WTC11 (cell line): ENCODE measurements around the gene NEDD4L. TPM values are rescaled to one million over a fixed set of nuclear protein-coding genes. Genes with fewer than 3 reads are reported as not detected.

Experiments
- ATAC-seq: fragments of 200-7000 bp; cut with Tn5 transposase; 2 replicates; pipeline ENCODE4 v1.10.0; 2021; ENCODE audit warnings: mild to moderate bottlenecking, moderate library complexity
- CTCF ChIA-PET: fragments of 300-600 bp; sonication (Branson Sonifier 250); formaldehyde crosslinking; loops from one replicate; lab custom pipeline; 2021; ENCODE audit warnings: antibody characterized with exemption; lab: Charles Lee
- POLR2A ChIA-PET: fragments of 350-600 bp; sonication (Branson Sonifier 250); formaldehyde crosslinking; loops from one replicate; lab custom pipeline; 2021; ENCODE audit warnings: antibody characterized with exemption; lab: Charles Lee
- DNase-seq: peaks from one replicate; pipeline ENCODE4 v3.0.0; 2021; ENCODE audit warnings: low spot score
- H3K27ac Mint-ChIP-seq: 2 replicates; pipeline ENCODE4 v1.8.0; 2021; ENCODE audit warnings: mixed read lengths
- H3K27me3 Mint-ChIP-seq: 2 replicates; pipeline ENCODE4 v1.8.0; 2021; ENCODE audit warnings: low read depth, mild to moderate bottlenecking, moderate library complexity, mixed read lengths
- H3K36me3 Mint-ChIP-seq: 2 replicates; pipeline ENCODE4 v1.8.0; 2021; ENCODE audit warnings: mixed read lengths
- H3K4me1 Mint-ChIP-seq: 2 replicates; pipeline ENCODE4 v1.8.0; 2022; ENCODE audit warnings: mixed read lengths
- H3K4me3 Mint-ChIP-seq: 2 replicates; pipeline ENCODE4 v1.8.0; 2021; ENCODE audit warnings: mild to moderate bottlenecking, moderate library complexity, mixed read lengths
- H3K9me3 Mint-ChIP-seq: 2 replicates; pipeline ENCODE4 v1.8.0; 2021; ENCODE audit warnings: mixed read lengths
- CBFB ChIP-seq: sonication (generic); formaldehyde crosslinking; IDR thresholded peaks from 2 replicates; pipeline ENCODE4 v1.8.1; 2022; ENCODE audit warnings: mild to moderate bottlenecking, low read depth, missing genetic modification reagents
- ELF4 ChIP-seq: sonication (generic); formaldehyde crosslinking; IDR thresholded peaks from 2 replicates; pipeline ENCODE4 v1.8.1; 2022; ENCODE audit warnings: low read depth, mild to moderate bottlenecking, moderate library complexity, missing genetic modification reagents
- JAZF1 ChIP-seq: fragments of 250-450 bp; sonication (Bioruptor Pico); IDR thresholded peaks from 2 replicates; pipeline ENCODE4 v1.9.0; 2021; ENCODE audit warnings: moderate library complexity, mild to moderate bottlenecking, inconsistent platforms
- KAT7 ChIP-seq: sonication (generic); formaldehyde crosslinking; IDR thresholded peaks from 2 replicates; pipeline ENCODE4 v1.8.1; 2023; ENCODE audit warnings: missing genetic modification reagents, mild to moderate bottlenecking, borderline replicate concordance
- NFE2L1 ChIP-seq: sonication (generic); formaldehyde crosslinking; IDR thresholded peaks from 2 replicates; pipeline ENCODE4 v1.8.1; 2023; ENCODE audit warnings: missing genetic modification reagents
- PRRX2 ChIP-seq: fragments of 250-450 bp; sonication (Bioruptor Pico); IDR thresholded peaks from 2 replicates; pipeline ENCODE4 v1.8.0; 2021; ENCODE audit warnings: mild to moderate bottlenecking
- RELA ChIP-seq: sonication (generic); formaldehyde crosslinking; IDR thresholded peaks from 2 replicates; pipeline ENCODE4 v1.8.1; 2022; ENCODE audit warnings: missing genetic modification reagents, mild to moderate bottlenecking, borderline replicate concordance
- ZNF138 ChIP-seq: sonication (generic); formaldehyde crosslinking; conservative IDR thresholded peaks from 2 replicates; pipeline ENCODE4 v1.8.1; 2022; ENCODE audit warnings: mild to moderate bottlenecking, moderate library complexity, missing genetic modification reagents
- ZNF423 ChIP-seq: fragments of 250-450 bp; sonication (Bioruptor Pico); IDR thresholded peaks from 2 replicates; pipeline ENCODE4 v2.1.2; 2022; ENCODE audit warnings: mild to moderate bottlenecking, moderate library complexity
- total RNA-seq: library from RNA; stranded (reverse); gene quantifications from 3 replicates; pipeline ENCODE4 v1.2.3, GENCODE V29; 2021
- TF ChIP-seq, protein P1 (sequence below): fragments of 250-450 bp; sonication (Bioruptor Pico); IDR thresholded peaks from 2 replicates; pipeline ENCODE4 v1.9.0; 2021; ENCODE audit warnings: mild to moderate bottlenecking
- TF ChIP-seq, protein P2 (sequence below): sonication (generic); formaldehyde crosslinking; conservative IDR thresholded peaks from 2 replicates; pipeline ENCODE4 v1.8.1; 2023; ENCODE audit warnings: mild to moderate bottlenecking, low read depth, missing genetic modification reagents, moderate library complexity
- TF ChIP-seq, protein P3 (sequence below): sonication (generic); formaldehyde crosslinking; IDR thresholded peaks from 2 replicates; pipeline ENCODE4 v1.8.0; 2022; ENCODE audit warnings: mild to moderate bottlenecking, missing genetic modification reagents
- TF ChIP-seq, protein P4 (sequence below): sonication (generic); formaldehyde crosslinking; IDR thresholded peaks from 2 replicates; pipeline ENCODE4 v1.8.0; 2022; ENCODE audit warnings: mild to moderate bottlenecking, missing genetic modification reagents

The NEDD4L gene
- total RNA-seq, 1 experiment from 2014 or later = 88.0 TPM

DNA sequence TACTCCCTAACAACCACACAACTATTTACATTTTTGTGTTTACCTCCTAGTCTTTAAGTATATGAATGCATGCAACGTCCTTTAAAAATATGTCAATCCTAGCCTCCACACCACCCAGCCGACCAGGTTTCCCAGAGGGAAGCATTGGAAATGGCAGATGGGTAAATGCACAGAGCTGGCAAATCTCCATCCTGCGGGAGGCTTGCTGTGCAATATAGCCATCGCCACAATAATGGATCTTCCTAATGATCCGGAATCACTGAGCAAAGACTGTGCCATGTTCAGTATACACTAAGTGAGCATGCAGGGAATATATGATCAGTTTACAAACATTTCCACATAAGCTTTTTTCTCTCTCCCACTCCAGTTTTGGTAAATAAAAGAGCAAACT is 131.8 kb downstream of the NEDD4L start:
- Mint-ChIP-seq H3K27ac (no peak overlapping the region), H3K9me3 (no peaks in the 10 kb centered on the region), H3K4me3 (no peak overlapping the region)
- ATAC-seq = no peak
- CTCF ChIA-PET = interaction anchor here (0.9 to 3.3 kb wide), 2 partner anchors 40 to 133 kb away, joined by 3 to 15 read pairs; partner anchors contain the start of gene NEDD4L
- no peak for DNase-seq
- TF ChIP-seq, protein P1, sequence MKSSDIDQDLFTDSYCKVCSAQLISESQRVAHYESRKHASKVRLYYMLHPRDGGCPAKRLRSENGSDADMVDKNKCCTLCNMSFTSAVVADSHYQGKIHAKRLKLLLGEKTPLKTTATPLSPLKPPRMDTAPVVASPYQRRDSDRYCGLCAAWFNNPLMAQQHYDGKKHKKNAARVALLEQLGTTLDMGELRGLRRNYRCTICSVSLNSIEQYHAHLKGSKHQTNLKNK (CRISPR knock-in tag) = no peak
- TF ChIP-seq, protein P2, sequence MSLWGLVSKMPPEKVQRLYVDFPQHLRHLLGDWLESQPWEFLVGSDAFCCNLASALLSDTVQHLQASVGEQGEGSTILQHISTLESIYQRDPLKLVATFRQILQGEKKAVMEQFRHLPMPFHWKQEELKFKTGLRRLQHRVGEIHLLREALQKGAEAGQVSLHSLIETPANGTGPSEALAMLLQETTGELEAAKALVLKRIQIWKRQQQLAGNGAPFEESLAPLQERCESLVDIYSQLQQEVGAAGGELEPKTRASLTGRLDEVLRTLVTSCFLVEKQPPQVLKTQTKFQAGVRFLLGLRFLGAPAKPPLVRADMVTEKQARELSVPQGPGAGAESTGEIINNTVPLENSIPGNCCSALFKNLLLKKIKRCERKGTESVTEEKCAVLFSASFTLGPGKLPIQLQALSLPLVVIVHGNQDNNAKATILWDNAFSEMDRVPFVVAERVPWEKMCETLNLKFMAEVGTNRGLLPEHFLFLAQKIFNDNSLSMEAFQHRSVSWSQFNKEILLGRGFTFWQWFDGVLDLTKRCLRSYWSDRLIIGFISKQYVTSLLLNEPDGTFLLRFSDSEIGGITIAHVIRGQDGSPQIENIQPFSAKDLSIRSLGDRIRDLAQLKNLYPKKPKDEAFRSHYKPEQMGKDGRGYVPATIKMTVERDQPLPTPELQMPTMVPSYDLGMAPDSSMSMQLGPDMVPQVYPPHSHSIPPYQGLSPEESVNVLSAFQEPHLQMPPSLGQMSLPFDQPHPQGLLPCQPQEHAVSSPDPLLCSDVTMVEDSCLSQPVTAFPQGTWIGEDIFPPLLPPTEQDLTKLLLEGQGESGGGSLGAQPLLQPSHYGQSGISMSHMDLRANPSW (CRISPR knock-in tag) = no peak
- TF ChIP-seq ELF4 (CRISPR knock-in tag) = no peak
- TF ChIP-seq, all 79 proteins: peak for 0
- POLR2A ChIA-PET = no interaction called here
- H3K4me1 Mint-ChIP-seq = peaks cover 62% of the 10 kb centered on the region
- no peaks in the 10 kb centered on the region for H3K27me3 Mint-ChIP-seq
- no peaks in the 10 kb centered on the region for H3K36me3 Mint-ChIP-seq

DNA sequence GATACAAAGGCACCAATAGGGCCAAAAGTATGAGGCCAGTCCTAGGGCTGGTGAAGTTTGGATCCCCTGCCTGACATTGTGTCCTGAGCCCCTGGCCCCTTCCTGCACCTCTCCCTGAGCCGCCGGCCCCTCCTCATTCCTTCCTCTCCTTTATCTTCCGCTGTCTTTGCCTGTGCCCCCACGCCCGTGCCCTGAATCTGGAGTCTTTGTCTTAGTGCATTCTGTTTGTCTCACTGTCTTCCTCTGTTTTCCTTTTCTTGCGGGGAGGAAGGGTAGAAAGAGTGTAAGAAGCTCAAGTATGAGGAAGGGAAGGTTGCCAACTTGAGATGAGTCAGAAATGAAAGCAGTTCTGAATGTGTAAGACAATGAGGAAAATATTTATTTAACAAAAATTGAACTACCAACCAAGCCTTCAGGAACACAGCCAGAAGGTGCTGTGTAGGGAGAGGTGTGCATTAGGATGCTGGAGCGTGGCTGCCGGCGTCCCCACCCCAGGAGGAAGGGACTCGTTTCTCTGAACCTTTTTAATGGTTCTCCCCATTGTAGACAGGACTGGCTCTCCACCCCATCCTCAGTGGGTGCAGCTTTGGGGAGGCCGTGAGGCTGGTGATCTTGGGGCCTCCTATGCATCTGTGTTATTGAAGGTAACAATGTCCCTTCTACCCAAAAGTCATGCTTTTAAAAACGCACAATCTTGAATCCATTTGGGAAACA is 133.1 kb downstream of the NEDD4L start:
- Mint-ChIP-seq H3K9me3 (no peaks in the 10 kb centered on the region), H3K27ac (no peak overlapping the region; the same call in 1 of the 2 replicates), H3K36me3 (no peaks in the 10 kb centered on the region), H3K27me3 (no peaks in the 10 kb centered on the region)
- ChIA-PET POLR2A (no interaction called here), CTCF (interaction anchor here (1.2 to 3.3 kb wide), 2 partner anchors 41 to 134 kb away, joined by 3 to 15 read pairs; partner anchors contain the start of gene NEDD4L)
- no peak for ATAC-seq
- TF ChIP-seq, protein P1 (CRISPR knock-in tag) = no peak
- TF ChIP-seq, all 79 proteins: peak for 0
- peaks cover 66% of the 10 kb centered on the region for H3K4me1 Mint-ChIP-seq
- DNase-seq = no peak
- no peak overlapping the region for H3K4me3 Mint-ChIP-seq

DNA sequence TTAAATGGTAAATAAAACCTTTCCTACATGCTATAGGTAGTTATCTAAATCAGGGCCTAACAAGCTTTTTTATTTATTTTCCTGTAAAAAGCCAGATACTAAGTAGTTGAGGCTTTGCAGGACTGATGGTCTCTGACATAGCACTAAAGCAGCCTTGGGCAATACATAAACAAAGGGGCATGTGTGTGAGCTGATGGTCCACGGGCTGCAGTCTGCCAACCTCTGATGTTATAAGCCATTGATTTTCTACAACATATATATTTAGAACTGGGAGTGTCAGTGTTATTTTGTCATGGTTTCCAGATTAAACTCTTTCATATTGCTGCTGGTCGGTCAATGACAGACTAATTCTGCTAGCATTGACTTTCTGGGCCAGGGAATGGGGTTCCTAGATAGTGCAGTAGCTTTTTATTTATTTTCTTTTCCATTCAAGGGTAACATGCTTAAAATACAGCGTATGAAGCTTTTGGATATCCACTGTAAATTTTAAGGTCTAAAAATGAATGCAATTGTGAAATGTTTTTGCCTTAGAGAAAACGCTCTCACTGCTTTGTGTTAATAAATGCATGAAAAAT is 134.0 kb downstream of the NEDD4L start:
- Mint-ChIP-seq H3K27ac (no peak overlapping the region), H3K36me3 (no peaks in the 10 kb centered on the region), H3K4me3 (no peak overlapping the region), H3K27me3 (no peaks in the 10 kb centered on the region), H3K9me3 (no peaks in the 10 kb centered on the region), H3K4me1 (peaks cover 67% of the 10 kb centered on the region)
- DNase-seq (no peak), ATAC-seq (no peak)
- ChIA-PET POLR2A (no interaction called here), CTCF (interaction anchor here (1.2 to 3.3 kb wide), 4 partner anchors 11 to 135 kb away, joined by 3 to 15 read pairs (median 6); partner anchors contain the start of gene NEDD4L)
- TF ChIP-seq RELA (CRISPR knock-in tag) = no peak
- no peak for TF ChIP-seq JAZF1 (CRISPR knock-in tag)
- TF ChIP-seq CBFB (CRISPR knock-in tag) = no peak

DNA sequence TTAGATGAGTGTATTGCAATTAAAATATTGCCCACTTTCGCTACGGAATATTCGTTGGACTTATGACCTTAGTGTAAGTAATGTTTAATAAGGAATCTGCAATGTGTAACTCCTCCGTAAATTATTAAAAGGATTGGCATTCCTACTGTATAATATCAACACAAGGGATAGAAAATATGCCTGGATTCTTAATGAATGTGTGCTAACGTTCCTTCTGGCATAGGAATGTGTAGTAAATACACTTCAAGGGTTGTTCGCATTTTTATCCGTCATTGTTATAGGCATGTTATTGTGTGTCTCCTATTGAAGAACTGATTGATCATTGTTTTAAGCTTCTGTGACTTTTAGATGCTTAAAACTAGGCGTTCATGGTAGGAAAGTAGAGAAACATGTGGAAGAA is 134.5 kb downstream of the NEDD4L start:
- DNase-seq = no peak

More for the DNA sequence above, 134.5 kb downstream of the NEDD4L start:
- TF ChIP-seq, protein P3, sequence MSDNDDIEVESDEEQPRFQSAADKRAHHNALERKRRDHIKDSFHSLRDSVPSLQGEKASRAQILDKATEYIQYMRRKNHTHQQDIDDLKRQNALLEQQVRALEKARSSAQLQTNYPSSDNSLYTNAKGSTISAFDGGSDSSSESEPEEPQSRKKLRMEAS (CRISPR knock-in tag) = no peak
- TF ChIP-seq PRRX2 (CRISPR knock-in tag) = no peak
- TF ChIP-seq KAT7 (CRISPR knock-in tag) = no peak
- TF ChIP-seq ZNF423 (CRISPR knock-in tag) = no peak
- no peak for TF ChIP-seq ZNF138
- no peak for TF ChIP-seq NFE2L1
- TF ChIP-seq, protein P4, sequence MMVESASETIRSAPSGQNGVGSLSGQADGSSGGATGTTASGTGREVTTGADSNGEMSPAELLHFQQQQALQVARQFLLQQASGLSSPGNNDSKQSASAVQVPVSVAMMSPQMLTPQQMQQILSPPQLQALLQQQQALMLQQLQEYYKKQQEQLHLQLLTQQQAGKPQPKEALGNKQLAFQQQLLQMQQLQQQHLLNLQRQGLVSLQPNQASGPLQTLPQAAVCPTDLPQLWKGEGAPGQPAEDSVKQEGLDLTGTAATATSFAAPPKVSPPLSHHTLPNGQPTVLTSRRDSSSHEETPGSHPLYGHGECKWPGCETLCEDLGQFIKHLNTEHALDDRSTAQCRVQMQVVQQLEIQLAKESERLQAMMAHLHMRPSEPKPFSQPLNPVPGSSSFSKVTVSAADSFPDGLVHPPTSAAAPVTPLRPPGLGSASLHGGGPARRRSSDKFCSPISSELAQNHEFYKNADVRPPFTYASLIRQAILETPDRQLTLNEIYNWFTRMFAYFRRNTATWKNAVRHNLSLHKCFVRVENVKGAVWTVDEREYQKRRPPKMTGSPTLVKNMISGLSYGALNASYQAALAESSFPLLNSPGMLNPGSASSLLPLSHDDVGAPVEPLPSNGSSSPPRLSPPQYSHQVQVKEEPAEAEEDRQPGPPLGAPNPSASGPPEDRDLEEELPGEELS (CRISPR knock-in tag) = no peak
- H3K36me3 Mint-ChIP-seq = no peaks in the 10 kb centered on the region
- H3K27ac Mint-ChIP-seq = no peak overlapping the region
- ATAC-seq = no peak
- H3K4me3 Mint-ChIP-seq = no peak overlapping the region
- no peaks in the 10 kb centered on the region for H3K9me3 Mint-ChIP-seq
- POLR2A ChIA-PET = no interaction called here
- H3K27me3 Mint-ChIP-seq = no peaks in the 10 kb centered on the region
- CTCF ChIA-PET = interaction anchor here (0.6 to 2.7 kb wide), 4 partner anchors 11 to 135 kb away, joined by 3 to 8 read pairs (median 6); partner anchors contain the start of gene NEDD4L
- peaks cover 64% of the 10 kb centered on the region for H3K4me1 Mint-ChIP-seq
